GM21737 (cell line): ENCODE data around the gene OR9I1.

ENCODE experiments used
- ATAC-seq: cut with Tn5 transposase; IDR thresholded peaks from one replicate; pipeline ENCODE4 v1.9.1; 2021; ENCODE audit warnings: mild to moderate bottlenecking, moderate library complexity; ENCODE audit not compliant: unreplicated experiment

OR9I1 gene, protein sequence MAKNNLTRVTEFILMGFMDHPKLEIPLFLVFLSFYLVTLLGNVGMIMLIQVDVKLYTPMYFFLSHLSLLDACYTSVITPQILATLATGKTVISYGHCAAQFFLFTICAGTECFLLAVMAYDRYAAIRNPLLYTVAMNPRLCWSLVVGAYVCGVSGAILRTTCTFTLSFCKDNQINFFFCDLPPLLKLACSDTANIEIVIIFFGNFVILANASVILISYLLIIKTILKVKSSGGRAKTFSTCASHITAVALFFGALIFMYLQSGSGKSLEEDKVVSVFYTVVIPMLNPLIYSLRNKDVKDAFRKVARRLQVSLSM

DNA sequence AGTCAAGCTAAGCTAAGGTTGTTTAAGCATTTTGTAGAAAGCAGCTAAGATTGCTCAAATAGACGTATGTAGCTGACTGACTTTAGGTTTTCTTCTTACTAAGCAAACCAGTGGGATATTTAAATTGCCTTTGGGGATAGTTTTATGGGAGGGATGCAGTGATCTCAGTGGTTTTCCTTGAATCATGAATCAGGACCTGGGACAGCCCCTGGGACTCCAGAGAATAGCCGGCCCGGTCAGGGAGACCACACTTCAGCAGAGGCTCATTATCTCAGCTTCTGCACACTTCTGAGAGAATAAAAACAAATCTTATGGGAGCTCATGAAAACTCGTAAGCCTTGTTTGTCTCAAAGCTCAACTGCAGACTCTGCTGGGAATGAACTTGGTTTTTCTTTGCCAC lies at the start of gene OR9I1:
Gene OR9I1 (minus strand): TSS at position 62 of the 400 bp plus-strand sequence. CDS start 6,086 bp downstream, outside the sequence.
- no peak for ATAC-seq

DNA sequence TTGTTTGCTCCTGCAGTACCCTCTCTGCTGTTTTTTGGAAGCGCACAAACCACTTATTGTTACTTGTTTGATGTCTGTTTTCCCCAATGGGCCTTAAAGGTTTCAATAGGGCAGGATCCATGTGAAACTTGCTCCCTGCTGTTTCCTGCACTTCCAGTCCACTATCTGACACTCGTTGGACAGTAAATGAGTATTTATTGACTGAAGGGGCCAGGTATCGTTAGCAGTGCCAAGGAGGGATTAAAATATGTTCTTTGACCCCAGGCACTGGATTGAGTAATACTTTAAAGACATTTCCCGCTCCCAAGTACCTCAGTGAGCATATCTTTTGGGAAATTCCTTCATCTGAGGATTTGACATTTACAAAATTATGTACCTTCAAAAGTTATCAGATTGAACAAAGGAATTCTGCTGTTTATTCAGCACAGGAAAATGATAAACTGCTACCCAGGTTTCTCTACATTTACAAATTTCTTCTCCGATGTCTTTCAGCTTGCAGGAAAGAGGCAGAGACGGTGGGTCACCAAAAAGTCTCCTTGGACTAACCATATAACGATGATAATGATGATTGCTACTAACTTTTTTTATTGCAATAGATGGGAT lies 40.3 kb upstream of the OR9I1 start:
- ATAC-seq = no peak

DNA sequence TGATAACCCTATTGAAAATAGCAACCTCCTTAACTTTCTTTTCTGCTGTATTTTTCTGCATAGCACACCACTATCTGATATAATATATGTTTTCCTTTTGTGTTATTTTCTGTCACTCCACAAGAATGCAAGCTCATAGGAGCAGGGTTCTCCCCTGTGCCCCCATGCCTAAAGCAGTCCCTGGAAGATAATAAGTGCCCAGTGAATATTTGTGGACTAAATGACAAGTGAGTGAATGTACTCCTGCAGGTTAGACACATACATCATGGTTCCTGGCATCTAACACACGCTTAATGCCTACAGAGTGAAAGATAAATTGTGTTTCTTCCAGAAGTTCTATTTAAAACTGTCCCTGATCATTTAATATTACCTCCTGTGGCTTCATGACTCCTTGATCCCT lies 39.7 kb upstream of the OR9I1 start:
- no peak for ATAC-seq

DNA sequence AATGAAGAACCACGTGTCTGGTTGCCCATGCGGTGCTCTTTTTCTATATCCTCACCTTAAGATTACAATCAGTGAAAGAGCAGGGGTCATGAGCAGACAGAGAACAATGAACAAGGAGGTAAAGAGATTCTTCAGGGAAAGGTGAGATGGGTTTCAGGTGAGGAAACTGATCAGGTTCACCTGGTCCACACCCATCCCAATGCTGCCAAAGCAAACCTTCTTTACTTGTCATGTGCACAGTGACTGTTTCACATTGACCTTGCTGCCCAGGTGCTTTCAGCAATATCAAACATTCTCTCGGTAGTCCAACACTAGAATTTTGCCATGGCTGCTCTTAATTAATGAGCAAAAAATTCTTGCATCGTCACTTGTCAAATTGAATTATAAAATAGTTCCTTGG lies 39.1 kb upstream of the OR9I1 start:
- no peak for ATAC-seq

DNA sequence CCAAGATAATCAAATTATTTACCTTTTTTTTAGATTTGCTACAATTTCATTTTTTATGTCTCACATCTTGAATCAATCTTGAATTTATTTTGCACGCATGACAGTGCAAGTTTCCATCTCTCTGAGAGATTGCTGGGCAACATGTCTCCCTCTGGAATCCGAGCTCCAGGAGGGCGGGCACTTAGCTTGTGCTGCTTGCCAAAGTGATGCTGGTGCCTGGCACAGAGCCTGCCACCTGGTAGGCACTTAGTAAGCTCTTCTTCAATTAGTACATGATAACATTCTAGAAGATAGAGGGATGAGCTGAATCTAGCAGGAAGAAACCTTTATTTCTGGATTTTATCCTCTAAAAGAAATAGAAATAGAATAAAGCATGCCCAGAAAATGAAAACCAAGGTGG lies 27.5 kb upstream of the OR9I1 start:
- ATAC-seq = no peak

DNA sequence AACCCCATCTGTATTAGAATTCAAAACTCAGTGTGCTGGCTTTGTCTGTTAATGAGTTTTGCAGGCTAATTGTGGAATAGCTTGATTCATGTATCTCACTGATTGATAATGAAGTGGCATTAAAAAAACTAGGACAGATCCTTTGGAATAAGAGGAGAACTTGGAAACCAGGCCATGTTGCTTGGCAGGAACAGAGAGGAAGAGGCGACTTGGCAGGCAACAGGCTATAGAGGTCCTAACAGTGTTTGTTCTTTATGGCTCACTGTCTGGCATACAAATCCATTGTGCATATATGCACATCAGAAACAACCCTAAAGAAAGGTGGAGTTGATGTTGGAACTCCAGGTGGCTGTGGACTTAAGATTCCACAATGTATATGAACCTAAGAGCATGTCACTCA lies 17.4 kb upstream of the OR9I1 start:
- no peak for ATAC-seq

DNA sequence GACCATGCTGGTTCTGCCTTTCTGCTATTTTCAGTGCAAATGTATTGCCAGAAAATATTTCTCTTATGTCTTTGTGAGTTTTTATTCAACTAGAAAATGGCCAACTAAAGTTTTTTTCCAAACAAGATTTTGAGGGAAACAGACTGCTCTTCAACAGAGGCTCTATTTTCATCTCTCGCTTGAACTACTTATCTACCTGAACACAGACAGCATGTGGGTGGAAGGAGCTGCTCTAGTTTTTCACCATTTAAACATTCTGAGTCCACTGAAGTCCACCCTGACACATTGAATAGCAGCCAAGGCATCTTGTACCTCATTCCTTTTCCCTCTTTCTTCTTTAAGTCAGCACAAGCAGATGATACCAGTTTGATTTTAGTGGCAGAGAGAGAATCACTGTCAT lies 9.8 kb upstream of the OR9I1 start:
- ATAC-seq = no peak

DNA sequence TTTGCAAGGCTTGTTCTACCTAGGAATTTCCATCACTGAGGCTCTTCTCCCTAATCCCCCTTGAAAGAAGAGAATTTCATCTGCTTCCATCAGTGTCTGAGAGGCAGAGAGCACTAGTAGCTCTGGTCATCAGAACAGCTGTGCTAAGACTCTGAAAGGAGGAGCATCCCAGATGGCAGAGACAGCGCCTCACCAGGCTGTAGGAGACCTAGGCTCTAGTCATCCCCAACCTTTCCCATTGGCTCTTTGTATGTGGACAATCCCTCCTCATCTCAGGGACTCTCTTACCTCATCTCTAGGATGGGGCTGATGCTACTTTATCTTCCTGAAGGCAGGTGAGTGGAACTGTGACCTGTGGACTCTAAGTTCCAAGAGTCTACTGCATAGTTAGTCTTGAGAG lies 8.8 kb upstream of the OR9I1 start:
- no peak for ATAC-seq

DNA sequence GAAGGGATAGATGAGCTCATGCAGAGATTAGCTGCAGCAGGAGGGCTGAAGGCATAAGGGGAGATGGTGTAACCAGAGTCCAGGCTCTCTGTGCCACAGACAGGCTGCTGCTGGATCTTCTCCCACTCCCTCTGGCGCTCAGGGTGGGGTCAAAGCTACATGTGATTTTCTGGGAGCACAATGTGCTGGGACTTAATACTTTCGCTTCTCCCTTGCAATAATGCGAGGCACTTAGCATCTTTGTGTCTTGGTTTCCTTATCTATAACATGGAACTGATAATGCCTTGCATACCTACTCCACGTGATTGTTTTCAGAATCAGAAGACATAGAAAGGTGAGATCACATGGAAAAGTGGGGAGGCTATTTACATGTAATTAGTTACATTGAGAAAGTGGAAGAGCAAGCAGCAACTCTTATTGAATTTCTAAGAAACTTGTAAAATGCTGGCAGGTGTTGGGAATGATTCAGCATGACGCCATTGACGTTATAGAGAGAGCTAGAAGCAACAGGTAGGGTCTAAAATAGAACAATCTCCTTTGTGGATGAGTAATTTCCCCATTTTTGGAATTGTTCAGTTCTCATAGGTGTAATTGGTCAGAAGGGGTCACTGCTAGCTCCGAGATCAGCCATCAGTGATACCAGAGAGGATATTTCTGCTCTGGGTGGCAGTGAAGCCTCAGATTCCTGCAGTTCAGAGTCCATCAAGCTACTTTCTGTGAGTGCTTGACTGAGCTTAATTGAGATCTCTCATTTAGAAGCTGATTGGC lies 8.2 kb upstream of the OR9I1 start:
- ATAC-seq = no peak

DNA sequence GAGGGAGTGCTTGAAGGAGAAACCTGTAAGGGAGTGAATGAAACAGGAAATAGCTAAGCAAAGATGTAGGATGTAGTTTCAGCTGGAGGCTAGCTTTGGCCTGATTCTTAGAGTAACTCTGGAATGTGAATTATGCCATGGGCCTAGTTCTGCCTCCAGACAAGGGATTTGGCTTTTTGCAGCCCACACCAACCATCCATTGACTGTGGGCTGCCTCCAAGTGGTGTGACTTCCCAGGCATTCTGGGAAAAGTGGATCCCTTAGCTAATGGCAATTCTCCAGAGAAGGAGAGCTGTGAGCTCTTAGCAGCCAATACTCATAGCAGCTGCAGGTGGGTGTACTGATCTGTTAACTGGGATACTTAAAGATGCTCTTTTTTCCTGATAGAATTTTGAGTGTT lies 2.0 kb upstream of the OR9I1 start:
- ATAC-seq = no peak

DNA sequence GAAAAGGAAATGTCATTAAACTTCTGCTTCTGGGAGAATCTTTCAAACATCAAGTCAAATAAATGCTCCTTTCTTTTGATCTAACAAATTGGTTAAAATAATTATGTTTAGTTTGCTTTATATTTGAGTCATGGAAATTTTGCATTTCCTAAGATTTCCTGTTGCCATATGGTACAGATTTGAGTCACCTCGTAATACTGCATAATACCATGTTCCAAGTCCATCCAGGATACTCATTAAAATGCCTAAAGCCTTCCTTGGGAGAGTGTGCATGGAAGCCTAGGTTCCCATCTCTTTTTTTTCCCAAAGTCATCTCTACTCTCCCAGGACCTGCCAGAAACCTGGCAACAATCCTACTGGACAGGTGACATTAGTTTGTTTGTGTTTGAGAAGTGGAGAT lies 4.2 kb downstream of the OR9I1 start:
- no peak for ATAC-seq

DNA sequence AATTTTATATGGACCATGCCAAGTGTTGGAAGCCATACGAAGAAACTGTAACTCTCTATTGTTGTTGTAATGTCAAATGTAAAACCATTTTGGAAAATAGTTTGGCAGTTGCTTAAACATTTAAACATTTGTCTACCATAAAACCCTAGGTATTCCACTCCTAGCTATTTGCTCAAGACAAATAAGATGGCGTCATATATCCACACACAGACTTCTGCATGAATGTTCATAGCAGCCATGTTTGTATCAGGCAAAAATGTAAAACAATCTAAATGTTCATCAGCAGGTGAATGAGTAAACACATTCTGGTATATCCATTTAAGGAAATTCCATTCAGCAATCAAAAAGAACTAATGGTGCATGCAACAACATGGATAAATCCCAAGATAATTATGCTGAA lies 27.9 kb downstream of the OR9I1 start:
- no peak for ATAC-seq

DNA sequence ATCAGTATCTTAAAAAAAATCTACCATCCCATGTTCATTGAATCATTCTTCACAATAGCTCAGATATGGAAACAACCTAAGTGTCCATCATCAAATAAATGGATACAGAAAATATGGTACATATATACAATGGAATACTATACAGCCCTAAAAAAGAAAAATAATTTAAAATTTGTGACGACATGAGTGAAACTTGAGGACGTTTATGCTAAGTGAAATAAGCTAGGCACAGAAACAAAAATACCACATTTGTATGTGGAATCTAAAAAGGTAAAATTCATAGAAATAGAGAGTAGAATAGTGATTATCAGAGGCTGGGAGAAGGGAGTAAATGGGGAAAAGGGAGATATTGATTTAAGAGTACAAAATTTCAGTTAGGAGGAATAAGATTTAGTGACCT lies 38.8 kb downstream of the OR9I1 start:
- no peak for ATAC-seq

DNA sequence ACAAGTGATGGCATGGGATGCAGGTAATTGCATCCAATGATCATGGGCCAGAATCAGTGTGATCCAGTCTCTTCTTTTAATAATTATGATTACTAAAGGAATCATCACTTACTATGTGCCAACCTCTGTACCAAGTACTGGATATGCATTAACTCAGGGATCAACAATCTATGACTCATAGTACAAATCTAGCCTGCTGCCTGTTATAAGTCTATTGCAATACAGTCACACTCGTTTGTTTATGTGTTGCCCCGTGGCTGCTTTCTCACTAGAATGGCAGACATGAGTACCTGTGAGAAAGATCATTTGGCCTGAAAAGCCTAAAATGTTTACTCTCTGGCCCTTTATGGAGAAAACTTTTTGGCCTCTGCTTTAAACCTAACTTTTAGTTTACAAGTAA lies 49.5 kb downstream of the OR9I1 start:
- no peak for ATAC-seq

DNA sequence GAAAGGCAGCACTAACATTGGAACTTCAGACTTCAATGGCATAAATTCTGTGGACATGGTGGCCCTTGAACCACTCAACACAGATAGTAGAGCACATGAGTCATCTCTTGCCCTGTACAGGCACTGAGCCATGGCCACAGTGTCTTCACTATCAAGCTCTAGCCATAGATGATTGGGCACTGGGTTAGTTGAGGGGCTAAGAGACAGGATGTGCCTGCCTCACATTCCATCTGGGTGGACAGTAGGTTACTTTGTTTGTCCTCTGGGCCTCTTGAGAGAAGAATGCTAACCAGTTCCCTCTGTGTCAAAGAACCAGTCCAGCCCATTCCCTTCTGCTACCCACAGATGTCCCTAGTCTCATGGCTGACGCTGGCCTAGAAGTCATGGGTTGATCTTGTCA lies 54.7 kb downstream of the OR9I1 start:
- no peak for ATAC-seq

DNA sequence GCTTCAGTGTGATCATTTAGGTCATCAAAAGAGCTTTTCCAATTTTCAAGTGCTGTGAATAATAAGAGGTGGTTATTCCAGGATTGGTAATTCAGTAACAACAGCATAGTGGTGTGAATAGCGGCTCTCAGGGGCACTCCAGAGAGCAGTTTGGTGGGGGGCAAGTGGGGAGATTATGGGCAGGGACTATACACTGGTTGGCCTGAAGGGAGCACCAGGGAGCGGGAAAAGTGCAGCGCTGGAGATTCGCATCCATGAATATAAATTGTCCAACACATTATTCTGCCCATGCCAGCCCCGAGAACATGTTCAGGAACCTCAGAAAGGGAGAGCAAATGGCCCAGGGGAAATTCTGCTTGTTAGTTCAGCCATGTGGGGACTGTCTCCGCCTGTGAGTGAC lies 56.7 kb downstream of the OR9I1 start:
- no peak for ATAC-seq

DNA sequence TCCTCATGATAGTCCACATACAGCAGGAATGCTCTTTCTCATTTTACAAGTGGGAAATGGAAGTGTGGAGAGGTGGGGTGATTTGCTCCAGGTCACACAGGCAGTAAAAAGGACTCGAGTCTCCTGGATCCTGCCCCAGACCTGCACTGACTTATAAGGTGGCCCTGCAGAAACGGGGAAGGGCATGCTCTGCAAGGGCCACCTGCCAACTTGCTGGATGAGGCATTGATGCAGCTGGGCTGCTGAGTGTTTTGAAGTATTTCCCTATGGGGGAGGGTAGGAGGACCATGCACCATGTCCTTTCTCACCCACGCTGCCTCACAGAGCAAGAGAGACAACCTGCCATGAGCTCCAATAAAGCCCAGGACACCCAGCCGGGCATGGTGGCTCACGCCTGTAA lies 57.6 kb downstream of the OR9I1 start:
- ATAC-seq = no peak
